ENCODE results near the gene UBE2G2. TPM values are rescaled to one million over a fixed set of nuclear protein-coding genes. Genes with fewer than 3 reads are reported as not detected.

UBE2G2 gene
- total RNA-seq, 6 experiments from 2014 or later = 53.5 to 73.3 (median 61.0) TPM

DNA sequence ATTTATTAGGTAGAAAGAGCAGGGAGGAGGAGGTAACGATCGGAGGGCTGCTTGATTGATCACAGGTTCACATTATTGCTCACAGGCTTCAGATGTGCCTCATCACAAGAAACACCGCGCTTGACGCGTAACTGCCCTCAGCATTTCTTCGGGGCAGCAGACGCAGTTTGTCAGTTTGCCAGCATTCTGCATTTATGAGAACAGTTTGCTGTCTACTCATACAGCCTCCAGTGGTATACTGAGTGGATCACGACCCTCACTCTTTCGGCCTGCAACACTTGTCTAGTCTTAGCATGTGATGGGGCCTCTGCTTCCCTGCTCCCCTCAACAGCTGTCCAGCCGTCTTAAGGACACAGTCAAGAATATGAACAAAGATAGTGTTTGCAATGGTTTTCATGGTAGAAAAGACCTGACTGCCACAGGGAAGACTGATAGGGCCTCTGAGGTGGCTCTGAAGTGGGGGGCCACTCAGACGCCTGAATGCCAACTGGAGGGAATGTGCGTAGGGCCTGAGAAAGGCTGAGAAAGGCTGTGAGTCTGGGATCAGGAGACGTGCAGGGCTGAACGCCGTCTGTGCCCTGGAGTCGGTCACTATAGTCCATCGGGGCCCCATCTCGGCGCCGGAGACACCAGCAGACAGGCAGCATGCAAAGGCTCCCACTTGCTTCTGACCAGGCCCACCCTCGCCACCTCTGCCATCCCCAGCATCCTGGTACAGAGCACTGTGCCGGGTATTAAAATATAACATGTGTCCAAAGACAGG is 45.0 kb downstream of the UBE2G2 start:
- no peak for DNase-seq
- peaks cover 8% of the 10 kb centered on the region; the same call in 1 of the 2 replicates for H3K4me1 Mint-ChIP-seq (ENCODE audit: low read depth)
- TF ChIP-seq CTCF (IDR thresholded peaks at IDR 0.05) = no peak
- H3K27me3 Mint-ChIP-seq (ENCODE audit: insufficient read depth) = peaks cover 39% of the 10 kb centered on the region
- no peak overlapping the region for H3K4me3 Mint-ChIP-seq
- H3K27ac Mint-ChIP-seq = no peak overlapping the region
- H3K36me3 Mint-ChIP-seq (ENCODE audit: low read depth) = 0 out of 2 replicates have a peak, but pooled peaks cover 5% of the 10 kb centered on the region
- peaks cover 10% of the 10 kb centered on the region; the same call in 1 of the 2 replicates for H3K9me3 Mint-ChIP-seq

GRCh38 chr21:44755227-44755626 is 46.4 kb downstream of the UBE2G2 start:
- Mint-ChIP-seq H3K27ac (no peak overlapping the region), H3K4me3 (no peak overlapping the region)
- DNase-seq = no peak

GRCh38 chr21:44753357-44753756 is 48.3 kb downstream of the UBE2G2 start:
- Mint-ChIP-seq H3K36me3 (ENCODE audit: low read depth) (0 out of 2 replicates have a peak, but pooled peaks cover 5% of the 10 kb centered on the region), H3K27ac (no peak overlapping the region), H3K27me3 (ENCODE audit: insufficient read depth) (peaks cover 38% of the 10 kb centered on the region), H3K4me3 (no peak overlapping the region), H3K9me3 (peaks cover 10% of the 10 kb centered on the region; the same call in 1 of the 2 replicates), H3K4me1 (ENCODE audit: low read depth) (peaks cover 8% of the 10 kb centered on the region; the same call in 1 of the 2 replicates)
- DNase-seq = no peak
- TF ChIP-seq CTCF (IDR thresholded peaks at IDR 0.05) = no peak

More at GRCh38 chr21:44755227-44755626, 46.4 kb downstream of the UBE2G2 start:
- Mint-ChIP-seq H3K4me1 (ENCODE audit: low read depth) (peaks cover 8% of the 10 kb centered on the region; the same call in 1 of the 2 replicates), H3K36me3 (ENCODE audit: low read depth) (0 out of 2 replicates have a peak, but pooled peaks cover 5% of the 10 kb centered on the region), H3K9me3 (peaks cover 10% of the 10 kb centered on the region; the same call in 1 of the 2 replicates), H3K27me3 (ENCODE audit: insufficient read depth) (peaks cover 43% of the 10 kb centered on the region)
- no peak for TF ChIP-seq CTCF (IDR thresholded peaks at IDR 0.05)

DNA sequence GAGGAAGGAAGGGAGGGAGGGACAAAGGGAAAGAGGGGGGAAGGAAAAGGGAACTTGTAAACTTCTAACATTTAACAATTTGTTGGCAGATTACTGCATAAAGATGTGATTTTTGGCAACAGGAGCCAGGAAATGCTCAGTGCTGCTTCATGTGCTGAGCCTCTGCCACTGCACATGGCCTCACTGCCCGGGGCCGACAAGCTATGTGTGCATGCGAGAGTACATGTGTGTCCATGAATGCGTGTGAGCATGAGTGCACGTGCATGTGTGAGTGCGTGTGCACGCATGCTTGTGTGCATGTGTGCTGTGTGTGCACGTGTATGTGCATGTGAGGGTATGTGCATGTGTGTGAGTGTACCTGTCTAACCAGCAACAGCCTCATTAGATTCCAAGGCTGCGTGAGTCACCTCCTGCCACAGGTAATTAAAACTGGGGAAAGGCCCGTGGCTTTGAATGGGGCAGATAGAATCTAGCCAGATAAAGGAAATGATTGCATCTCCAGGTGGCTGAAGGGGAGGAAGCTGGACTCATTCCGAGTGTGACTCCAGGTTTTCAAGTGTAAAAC is 48.9 kb downstream of the UBE2G2 start:
- peaks cover 42% of the 10 kb centered on the region for H3K27me3 Mint-ChIP-seq (ENCODE audit: insufficient read depth)
- no peak overlapping the region for H3K4me3 Mint-ChIP-seq
- peak; percentile 23 for DNase-seq
- TF ChIP-seq CTCF (IDR thresholded peaks at IDR 0.05) = peak; percentile 34; the same call in 1 of the 2 replicates
- peaks cover 8% of the 10 kb centered on the region; the same call in 1 of the 2 replicates for H3K4me1 Mint-ChIP-seq (ENCODE audit: low read depth)
- 0 out of 2 replicates have a peak, but pooled peaks cover 5% of the 10 kb centered on the region for H3K36me3 Mint-ChIP-seq (ENCODE audit: low read depth)
- H3K27ac Mint-ChIP-seq = no peak overlapping the region
- peaks cover 10% of the 10 kb centered on the region; the same call in 1 of the 2 replicates for H3K9me3 Mint-ChIP-seq

GRCh38 chr21:44751799-44752636 is 49.6 kb downstream of the UBE2G2 start:
- DNase-seq = no peak
- H3K27ac Mint-ChIP-seq = no peak overlapping the region
- H3K9me3 Mint-ChIP-seq = peaks cover 10% of the 10 kb centered on the region; the same call in 1 of the 2 replicates
- H3K4me1 Mint-ChIP-seq (ENCODE audit: low read depth) = peaks cover 8% of the 10 kb centered on the region; the same call in 1 of the 2 replicates
- H3K36me3 Mint-ChIP-seq (ENCODE audit: low read depth) = 0 out of 2 replicates have a peak, but pooled peaks cover 5% of the 10 kb centered on the region
- H3K27me3 Mint-ChIP-seq (ENCODE audit: insufficient read depth) = peaks cover 40% of the 10 kb centered on the region
- no peak for TF ChIP-seq CTCF (IDR thresholded peaks at IDR 0.05)
- no peak overlapping the region for H3K4me3 Mint-ChIP-seq

All from HFFc6 (cell line).